HG03558 (cell line): ENCODE data around the gene ZDHHC14.
"Not testable (repeated sequence)": the region's sequence is repeated elsewhere in the genome, so short reads cannot be mapped to it uniquely, and the experiment has no call there.

Experiments
- ATAC-seq: cut with Tn5 transposase; IDR thresholded peaks from one replicate; pipeline ENCODE4 v1.9.1; 2021; ENCODE audit warnings: moderate number of reproducible peaks; ENCODE audit not compliant: unreplicated experiment; ENCODE audit errors: extremely low read depth

ZDHHC14 gene

GRCh38 chr6:157402996-157403685 lies 22.2 kb downstream of the ZDHHC14 start:
- ATAC-seq, result no peak

- ATAC-seq, result no peak
Measured at GRCh38 chr6:157403686-157404051, 22.7 kb downstream of the ZDHHC14 start.

GRCh38 chr6:157405986-157406385 lies 25.0 kb downstream of the ZDHHC14 start:
- ATAC-seq, result no peak

- no peak for ATAC-seq
Measured at GRCh38 chr6:157406661-157407060, 25.7 kb downstream of the ZDHHC14 start.

GRCh38 chr6:157407646-157408045 lies 26.7 kb downstream of the ZDHHC14 start:
- ATAC-seq, result no peak

- ATAC-seq, result not testable (repeated sequence)
Measured at GRCh38 chr6:157408427-157408826, 27.4 kb downstream of the ZDHHC14 start.

GRCh38 chr6:157410045-157410444 lies 29.1 kb downstream of the ZDHHC14 start:
- no peak for ATAC-seq

GRCh38 chr6:157411368-157411767 lies 30.4 kb downstream of the ZDHHC14 start:
- ATAC-seq, result no peak

GRCh38 chr6:157412791-157413190 lies 31.8 kb downstream of the ZDHHC14 start:
- no peak for ATAC-seq

GRCh38 chr6:157420497-157420896 lies 39.5 kb downstream of the ZDHHC14 start:
- no peak for ATAC-seq

- ATAC-seq, result no peak
Measured at GRCh38 chr6:157424491-157425020, 43.6 kb downstream of the ZDHHC14 start.

GRCh38 chr6:157427969-157428368 lies 47.0 kb downstream of the ZDHHC14 start:
- no peak for ATAC-seq

- no peak for ATAC-seq
Measured at GRCh38 chr6:157428427-157429202, 47.6 kb downstream of the ZDHHC14 start.

GRCh38 chr6:157429248-157429647 lies 48.3 kb downstream of the ZDHHC14 start:
- no peak for ATAC-seq

GRCh38 chr6:157430834-157431233 lies 49.8 kb downstream of the ZDHHC14 start:
- peak; percentile 49 for ATAC-seq

- ATAC-seq, result no peak
Measured at GRCh38 chr6:157432231-157432891, 51.4 kb downstream of the ZDHHC14 start.

- ATAC-seq, result no peak
Measured at GRCh38 chr6:157432892-157433265, 51.9 kb downstream of the ZDHHC14 start.

GRCh38 chr6:157433678-157434081 lies 52.7 kb downstream of the ZDHHC14 start:
- no peak for ATAC-seq

GRCh38 chr6:157434349-157435033 lies 53.5 kb downstream of the ZDHHC14 start:
- no peak for ATAC-seq

GRCh38 chr6:157436219-157436943 lies 55.4 kb downstream of the ZDHHC14 start:
- no peak for ATAC-seq
